H1 (cell line): ENCODE data around the gene GAS6. TPM values are rescaled to one million over a fixed set of nuclear protein-coding genes. Genes with fewer than 3 reads are reported as not detected.
A peak's percentile ranks its signal among the peaks of the same experiment; 100 is the strongest.

Experiments used
- ATF2 ChIP-seq: IDR thresholded peaks from 2 replicates; pipeline ENCODE4 v1.6.1; 2012; ENCODE audit warnings: low read length, inconsistent platforms
- EZH2 ChIP-seq: fragments of 200-600 bp; sonication (generic); IDR thresholded peaks from 2 replicates; pipeline ENCODE4 v1.7.1; 2012; ENCODE audit warnings: low read depth, mild to moderate bottlenecking, moderate library complexity, low read length, inconsistent platforms; ENCODE audit not compliant: severe bottlenecking
- GTF2F1 ChIP-seq: IDR thresholded peaks from 2 replicates; pipeline ENCODE4 v1.6.1; 2012; ENCODE audit warnings: low read depth, low read length, improper control_type of control experiment, borderline replicate concordance
- HDAC2 ChIP-seq, 2 experiments: fragments of 300-600 bp in 1 of 2; sonication (generic) in 1 of 2; IDR thresholded peaks; 2 replicates each; pipeline ENCODE4 v1.6.1; 2011 to 2012; ENCODE audit warnings: low read depth in 2 of 2, low read length in 2 of 2, mild to moderate bottlenecking in 2 of 2, moderate library complexity in 2 of 2, borderline replicate concordance in 1 of 2, inconsistent platforms in 1 of 2
- JUN ChIP-seq: IDR thresholded peaks from 2 replicates; pipeline ENCODE4 v1.6.1; 2011; ENCODE audit warnings: low read depth, mild to moderate bottlenecking, improper control_type of control experiment, low read length
- KDM1A ChIP-seq: fragments of 200-600, 300-600 bp; sonication (generic); IDR thresholded peaks from 2 replicates; pipeline ENCODE4 v1.7.1; 2016; ENCODE audit warnings: mild to moderate bottlenecking, low read length, borderline replicate concordance
- RAD21 ChIP-seq, 2 experiments: IDR thresholded peaks in 1 of 2; conservative IDR thresholded peaks in 1 of 2; 2 replicates each; pipeline ENCODE4 v1.6.1; 2011; ENCODE audit warnings: low read depth in 2 of 2, low read length in 2 of 2, improper control_type of control experiment in 1 of 2, inconsistent platforms in 1 of 2, mild to moderate bottlenecking in 1 of 2, moderate library complexity in 1 of 2
- SAP30 ChIP-seq: fragments of 300-600 bp; sonication (generic); IDR thresholded peaks from 2 replicates; pipeline ENCODE4 v1.7.1; 2012; ENCODE audit warnings: low read length, moderate library complexity, mild to moderate bottlenecking, inconsistent platforms; ENCODE audit not compliant: insufficient read depth, insufficient replicate concordance
- SIX5 ChIP-seq: IDR thresholded peaks from 2 replicates; pipeline ENCODE4 v1.6.1; 2011; ENCODE audit warnings: mild to moderate bottlenecking, low read depth, low read length
- SUZ12 ChIP-seq: fragments of 200-600 bp; sonication (generic); IDR thresholded peaks from 2 replicates; pipeline ENCODE4 v1.6.1; 2012; ENCODE audit warnings: mild to moderate bottlenecking, inconsistent platforms, low read length, moderate library complexity, mixed read lengths
- TEAD4 ChIP-seq: IDR thresholded peaks from 2 replicates; pipeline ENCODE4 v1.6.1; 2012; ENCODE audit warnings: low read depth, low read length, inconsistent platforms, mixed read lengths
- YY1 ChIP-seq: IDR thresholded peaks from 2 replicates; pipeline ENCODE4 v1.6.1; 2011; ENCODE audit warnings: low read depth, mild to moderate bottlenecking, low read length
- polyA plus RNA-seq, 7 experiments: library from polyadenylated mRNA; depleted of rRNA in 3 of 7; stranded (reverse) in 5 of 7; unstranded in 2 of 7; fragments of >200 nt in 5 of 7; fragments of 200-250 nt in 2 of 7; gene quantifications; 1 replicate in 5 of 7; 2 replicates in 1 of 7; 4 replicates in 1 of 7; pipeline versions ENCODE4 v1.2.1 to v1.2.3, GENCODE V29; 2011 to 2013; ENCODE audit warnings: missing spikeins in 2 of 7, mixed read lengths in 2 of 7
- total RNA-seq: library from RNA; stranded (reverse); fragmentation: NEBNext Ultra II Directional; extraction: Animal tissue kit (Norgen Biotek cat#: 25700); gene quantifications from 2 replicates; pipeline ENCODE4 v1.2.1, GENCODE V29; 2021

Gene GAS6
- total and polyA plus RNA-seq, 2 of the 8 experiments (the other 6 are each of a cell fraction or from before 2014, with no cell fraction given): 18.6 to 31.0 TPM

- TF ChIP-seq ATF2 (no peak), JUN (no peak), SIX5 (no peak), EZH2 (no peak), GTF2F1 (no peak), TEAD4 (no peak), SUZ12 (no peak), SAP30 (no peak), RAD21 (IDR thresholded peaks at IDR 0.05 in 1 of 2, conservative IDR thresholded peaks at IDR 0.05 in 1 of 2; ENCODE audit: low read depth in 2 of 2, low read length in 2 of 2) (peak in 1 of 2 experiments; percentile 34; a peak in 2 of 4 replicates), HDAC2 (IDR thresholded peaks at IDR 0.05; ENCODE audit: borderline replicate concordance in 1 of 2, low read depth in 2 of 2, low read length in 2 of 2) (no peak), KDM1A (no peak), YY1 (0 out of 2 replicates have a peak, but pooled peaks have one; percentile 45)
These were observed 61.8 kb downstream of the GAS6 start (continued) for GRCh38 chr13:113802090-113802531.
